HCT116 (cell line): ENCODE measurements around the gene MOB3C. TPM values are rescaled to one million over a fixed set of nuclear protein-coding genes. Genes with fewer than 3 reads are reported as not detected.

Source experiments
- ATAC-seq: fragments of 200-7000 bp; cut with Tn5 transposase; 2 replicates; pipeline ENCODE4 v1.9.1; 2020; ENCODE audit warnings: mild to moderate bottlenecking, moderate library complexity
- BruUV-seq: library from RNA; stranded (reverse); fragments of 400-500 nt; replicated peaks from 2 replicates; lab custom pipeline; 2021; lab: Mats Ljungman, UMichigan
- CTCF ChIA-PET: fragments of 300-600 bp; sonication (Branson Sonifier 250); formaldehyde crosslinking; loops from one replicate; lab custom pipeline; 2021; ENCODE audit warnings: antibody characterized with exemption; lab: Charles Lee
- POLR2A ChIA-PET: fragments of 300-600, 350-600 bp; sonication (Branson Sonifier 250); formaldehyde crosslinking; loops from one replicate; lab custom pipeline; 2021; ENCODE audit warnings: antibody characterized with exemption; lab: Charles Lee
- RAD21 ChIA-PET, 2 experiments: fragments of 300-600 bp; sonication (Branson Sonifier 250); formaldehyde crosslinking; loops; one replicate each; lab custom pipeline; 2023; ENCODE audit warnings: low total read pairs in 2 of 2; ENCODE audit not compliant: uncharacterized antibody in 2 of 2, unreplicated experiment in 2 of 2, low non-redundant PET in 1 of 2; lab: Charles Lee
- DNase-seq: peaks from one replicate; pipeline ENCODE4 v3.0.0-alpha.2; 2010; ENCODE audit warnings: low read depth, low spot score
- H2AFZ ChIP-seq: fragments of 200-600 bp; shearing (Covaris generic), sonication (generic); 2 replicates; pipeline ENCODE4 v1.6.1; 2017; ENCODE audit warnings: low read depth, mixed run types, mixed read lengths, antibody characterized with exemption, low read length; ENCODE audit not compliant: poor library complexity, severe bottlenecking
- H3K27ac ChIP-seq: 2 replicates; pipeline ENCODE4 v1.5.1; 2012; ENCODE audit warnings: low read depth, low read length
- H3K27me3 ChIP-seq: fragments of 200-600 bp; sonication (generic); 2 replicates; pipeline ENCODE4 v1.6.1; 2016; ENCODE audit warnings: mixed run types, low read length, mixed read lengths; ENCODE audit not compliant: insufficient read depth
- H3K36me3 ChIP-seq, 2 experiments: fragments of 200-500 bp in 1 of 2; fragments of 200-600 bp in 1 of 2; sonication (Bioruptor generic) in 1 of 2; sonication (generic) in 1 of 2; 2 replicates each; pipeline versions ENCODE4 v1.5.1 to v1.6.1; 2014 to 2016; ENCODE audit warnings: low read length in 2 of 2, inconsistent platforms in 1 of 2, mixed read lengths in 1 of 2, mixed run types in 1 of 2; ENCODE audit not compliant: insufficient read depth in 2 of 2, control insufficient read depth in 1 of 2
- H3K4me1 ChIP-seq, 2 experiments: fragments of 200-600 bp in 1 of 2; sonication (generic) in 1 of 2; 2 replicates each; pipeline versions ENCODE4 v1.5.1 to v1.6.1; 2012 to 2017; ENCODE audit warnings: low read length in 2 of 2, inconsistent platforms in 1 of 2, mild to moderate bottlenecking in 1 of 2, mixed read lengths in 1 of 2, mixed run types in 1 of 2, moderate library complexity in 1 of 2; ENCODE audit not compliant: insufficient read depth in 2 of 2, control insufficient read depth in 1 of 2
- H3K4me2 ChIP-seq: fragments of 200-600 bp; sonication (generic); 2 replicates; pipeline ENCODE4 v1.6.1; 2017; ENCODE audit warnings: mixed run types, low read length, mixed read lengths
- H3K4me3 ChIP-seq, 2 experiments: fragments of 200-600 bp in 1 of 2; sonication (generic) in 1 of 2; replicated peaks in 1 of 2; 2 replicates each; pipeline ENCODE4 v1.5.1; 2011 to 2016; ENCODE audit warnings: low read length in 2 of 2, control low read depth in 1 of 2, low read depth in 1 of 2, mild to moderate bottlenecking in 1 of 2, mixed read lengths in 1 of 2, mixed run types in 1 of 2
- H3K79me2 ChIP-seq: fragments of 200-600 bp; sonication (generic); 2 replicates; pipeline ENCODE4 v1.6.1; 2017; ENCODE audit warnings: mild to moderate bottlenecking, mixed run types, low read length, moderate library complexity, mixed read lengths; ENCODE audit not compliant: insufficient read depth
- H3K9ac ChIP-seq: fragments of 200-600 bp; sonication (generic); 2 replicates; pipeline ENCODE4 v1.6.1; 2016; ENCODE audit warnings: low read length, mixed read lengths
- H3K9me2 ChIP-seq: fragments of 200-600 bp; sonication (generic), shearing (Covaris generic); 2 replicates; pipeline ENCODE4 v1.6.1; 2017; ENCODE audit warnings: mixed run types, mild to moderate bottlenecking, moderate library complexity; ENCODE audit not compliant: insufficient read depth
- H3K9me3 ChIP-seq, 2 experiments: fragments of 200-500 bp in 1 of 2; fragments of 200-600 bp in 1 of 2; sonication (Bioruptor generic) in 1 of 2; sonication (generic) in 1 of 2; 2 replicates each; pipeline ENCODE4 v1.6.1; 2014 to 2017; ENCODE audit warnings: low read length in 2 of 2, mixed read lengths in 2 of 2, inconsistent platforms in 1 of 2, low read depth in 1 of 2, mild to moderate bottlenecking in 1 of 2, mixed run types in 1 of 2, moderate library complexity in 1 of 2; ENCODE audit not compliant: control insufficient read depth in 1 of 2, insufficient read depth in 1 of 2
- H4K20me1 ChIP-seq: fragments of 200-600 bp; sonication (generic), shearing (Covaris generic); 2 replicates; pipeline ENCODE4 v1.6.1; 2017; ENCODE audit warnings: mixed run types, mild to moderate bottlenecking, moderate library complexity; ENCODE audit not compliant: insufficient read depth
- CBX3 ChIP-seq: IDR thresholded peaks from 2 replicates; pipeline ENCODE4 v1.6.1; 2012; ENCODE audit warnings: low read depth
- CEBPB ChIP-seq: IDR thresholded peaks from 2 replicates; pipeline ENCODE4 v1.6.1; 2012; ENCODE audit warnings: low read depth
- EGR1 ChIP-seq: IDR thresholded peaks from 2 replicates; pipeline ENCODE4 v1.6.1; 2012; ENCODE audit warnings: low read depth
- EZH2phosphoT487 ChIP-seq: fragments of 200-600 bp; IDR thresholded peaks from 2 replicates; pipeline ENCODE4 v1.6.1; 2018; ENCODE audit warnings: antibody characterized with exemption, borderline replicate concordance
- POLR2A ChIP-seq: IDR thresholded peaks from 2 replicates; pipeline ENCODE4 v1.7.0; 2011; ENCODE audit warnings: borderline replicate concordance; ENCODE audit not compliant: insufficient read depth, insufficient read length; ENCODE audit errors: extremely low read depth
- SIN3A ChIP-seq: IDR thresholded peaks from 2 replicates; pipeline ENCODE4 v1.6.1; 2012; ENCODE audit warnings: low read depth
- SRF ChIP-seq: IDR thresholded peaks from 2 replicates; pipeline ENCODE4 v1.6.1; 2012; ENCODE audit warnings: low read depth
- TCF7L2 ChIP-seq: IDR thresholded peaks from 2 replicates; pipeline ENCODE4 v1.7.0; 2011; ENCODE audit warnings: borderline replicate concordance, inconsistent platforms; ENCODE audit not compliant: insufficient read depth, insufficient read length; ENCODE audit errors: extremely low read depth
- ZNF274 ChIP-seq: fragments of 200-500 bp; sonication (Bioruptor generic); IDR thresholded peaks from 2 replicates; pipeline ENCODE4 v1.6.1; 2014; ENCODE audit warnings: mild to moderate bottlenecking, low read depth, low read length, inconsistent platforms
- intact Hi-C: fragments of 100-400 bp; cut with micrococcal nuclease; formaldehyde crosslinking; loops from 2 replicates; pipeline ENCODE4 v1.10.0; 2022
- total RNA-seq: library from RNA; stranded (reverse); gene quantifications from one replicate; pipeline ENCODE4 v1.2.1, GENCODE V29; 2021; ENCODE audit not compliant: unreplicated experiment
- TF ChIP-seq, protein P1 (sequence below): IDR thresholded peaks from 2 replicates; pipeline ENCODE4 v1.6.1; 2012
- TF ChIP-seq, protein P2 (sequence below): IDR thresholded peaks from 2 replicates; pipeline ENCODE4 v1.6.1; 2011; ENCODE audit warnings: mild to moderate bottlenecking, low read length, moderate library complexity; ENCODE audit not compliant: insufficient replicate concordance; ENCODE audit errors: extremely low read depth
- TF ChIP-seq, protein P3 (sequence below): IDR thresholded peaks from 2 replicates; pipeline ENCODE4 v1.6.1; 2012

Gene MOB3C
- total RNA-seq, 1 experiment from 2014 or later = 5.5 TPM

DNA sequence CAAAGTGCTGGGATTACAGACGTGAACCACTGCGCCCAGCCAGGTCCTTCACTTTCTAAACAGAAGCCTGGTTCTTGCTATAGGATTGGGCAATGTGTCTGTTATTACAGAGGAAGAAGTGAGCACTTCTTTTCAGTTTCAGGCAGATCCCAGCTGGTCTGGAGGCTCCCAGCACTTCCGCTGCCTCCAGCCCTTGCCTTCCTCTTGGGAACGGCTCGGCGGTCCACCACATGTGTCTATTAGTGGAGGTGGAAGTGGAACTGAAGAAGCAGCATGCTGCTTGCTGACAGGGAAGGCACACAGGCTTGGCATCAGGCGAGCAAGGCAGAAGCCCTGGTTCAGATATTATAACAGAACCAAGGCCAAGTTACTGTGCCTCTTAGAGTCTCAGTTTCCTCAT, 29.5 kb downstream of the MOB3C start:
- Histone ChIP-seq H2AFZ (no peak overlapping the region), H3K27me3 (no peaks in the 10 kb centered on the region), H3K9ac (no peak overlapping the region), H3K36me3 (peaks cover 12 to 20% of the 10 kb centered on the region in 2 experiments; a peak in 3 of 4 replicates), H3K9me3 (no peaks in the 10 kb centered on the region), H3K79me2 (no peaks in the 10 kb centered on the region), H3K9me2 (no peaks in the 10 kb centered on the region), H3K4me1 (no peaks in the 10 kb centered on the region), H3K4me3 (no peak overlapping the region), H3K27ac (no peak overlapping the region), H4K20me1 (no peaks in the 10 kb centered on the region), H3K4me2 (no peak overlapping the region)
- DNase-seq (no peak), ATAC-seq (no peak)
- CTCF ChIA-PET = no interaction called here
- TF ChIP-seq CBX3 (no peak), SIN3A (no peak), EGR1 (no peak), TCF7L2 (no peak), CEBPB (no peak), ZNF274 (no peak), POLR2A (no peak), SRF (no peak), EZH2phosphoT487 (no peak)
- TF ChIP-seq, protein P1, sequence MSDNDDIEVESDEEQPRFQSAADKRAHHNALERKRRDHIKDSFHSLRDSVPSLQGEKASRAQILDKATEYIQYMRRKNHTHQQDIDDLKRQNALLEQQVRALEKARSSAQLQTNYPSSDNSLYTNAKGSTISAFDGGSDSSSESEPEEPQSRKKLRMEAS = no peak
- TF ChIP-seq, protein P2, sequence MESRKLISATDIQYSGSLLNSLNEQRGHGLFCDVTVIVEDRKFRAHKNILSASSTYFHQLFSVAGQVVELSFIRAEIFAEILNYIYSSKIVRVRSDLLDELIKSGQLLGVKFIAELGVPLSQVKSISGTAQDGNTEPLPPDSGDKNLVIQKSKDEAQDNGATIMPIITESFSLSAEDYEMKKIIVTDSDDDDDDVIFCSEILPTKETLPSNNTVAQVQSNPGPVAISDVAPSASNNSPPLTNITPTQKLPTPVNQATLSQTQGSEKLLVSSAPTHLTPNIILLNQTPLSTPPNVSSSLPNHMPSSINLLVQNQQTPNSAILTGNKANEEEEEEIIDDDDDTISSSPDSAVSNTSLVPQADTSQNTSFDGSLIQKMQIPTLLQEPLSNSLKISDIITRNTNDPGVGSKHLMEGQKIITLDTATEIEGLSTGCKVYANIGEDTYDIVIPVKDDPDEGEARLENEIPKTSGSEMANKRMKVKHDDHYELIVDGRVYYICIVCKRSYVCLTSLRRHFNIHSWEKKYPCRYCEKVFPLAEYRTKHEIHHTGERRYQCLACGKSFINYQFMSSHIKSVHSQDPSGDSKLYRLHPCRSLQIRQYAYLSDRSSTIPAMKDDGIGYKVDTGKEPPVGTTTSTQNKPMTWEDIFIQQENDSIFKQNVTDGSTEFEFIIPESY = no peak
- TF ChIP-seq, protein P3, sequence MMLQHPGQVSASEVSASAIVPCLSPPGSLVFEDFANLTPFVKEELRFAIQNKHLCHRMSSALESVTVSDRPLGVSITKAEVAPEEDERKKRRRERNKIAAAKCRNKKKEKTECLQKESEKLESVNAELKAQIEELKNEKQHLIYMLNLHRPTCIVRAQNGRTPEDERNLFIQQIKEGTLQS = no peak
- RAD21 ChIA-PET = no interaction called here
- BruUV-seq = no TSS peak
- intact Hi-C loops = no loop called here
- POLR2A ChIA-PET = no interaction called here
